CD1c-positive myeloid dendritic cell (primary cell): ENCODE measurements around the gene CHID1.

Experiments
- DNase-seq: peaks from one replicate; pipeline ENCODE4 v3.0.0-alpha.2; 2016; ENCODE audit errors: extremely low spot score

CHID1 gene

DNA sequence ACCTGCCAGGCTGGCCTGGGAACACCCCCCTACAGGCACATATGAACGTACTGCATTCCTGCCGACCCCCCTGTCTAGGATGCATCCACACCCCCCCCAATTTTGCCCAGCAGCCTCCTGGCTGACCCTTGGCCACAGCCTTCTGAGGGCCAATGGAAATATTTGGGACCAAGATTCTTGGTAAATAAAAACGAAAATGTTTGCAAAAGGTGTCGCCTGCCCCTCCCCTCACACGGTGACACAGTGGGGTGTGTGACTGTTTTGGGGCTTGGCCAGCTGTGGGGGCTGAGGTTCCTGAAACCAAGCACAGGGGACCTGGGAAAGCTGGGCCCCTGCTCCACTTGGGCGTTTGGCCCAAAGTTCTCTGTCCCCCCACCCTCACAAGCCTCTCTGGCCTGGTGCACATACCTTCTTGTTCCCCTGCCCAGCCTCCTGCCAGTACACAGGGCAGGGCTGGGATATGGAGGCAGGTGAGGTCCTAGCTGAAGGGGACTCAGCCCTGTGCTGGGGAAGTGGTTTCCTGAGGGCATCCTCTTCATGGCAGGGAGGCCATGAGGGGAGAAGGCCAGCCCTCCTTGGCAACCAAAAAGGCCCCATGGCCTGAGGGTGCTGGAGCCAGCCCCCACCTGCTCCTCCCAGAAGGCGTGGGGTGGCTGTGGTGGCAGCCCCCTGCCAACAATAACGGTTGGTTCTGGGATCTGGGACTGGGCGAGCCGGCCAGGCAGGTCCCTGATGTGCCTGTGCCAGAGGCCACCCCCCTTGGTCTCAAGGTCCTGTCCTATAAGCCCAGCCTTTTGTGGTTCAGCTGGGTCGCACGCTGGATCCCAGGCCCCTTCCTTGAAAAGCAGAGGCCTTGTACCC, 85.0 kb downstream of the CHID1 start:
- no peak for DNase-seq

DNA sequence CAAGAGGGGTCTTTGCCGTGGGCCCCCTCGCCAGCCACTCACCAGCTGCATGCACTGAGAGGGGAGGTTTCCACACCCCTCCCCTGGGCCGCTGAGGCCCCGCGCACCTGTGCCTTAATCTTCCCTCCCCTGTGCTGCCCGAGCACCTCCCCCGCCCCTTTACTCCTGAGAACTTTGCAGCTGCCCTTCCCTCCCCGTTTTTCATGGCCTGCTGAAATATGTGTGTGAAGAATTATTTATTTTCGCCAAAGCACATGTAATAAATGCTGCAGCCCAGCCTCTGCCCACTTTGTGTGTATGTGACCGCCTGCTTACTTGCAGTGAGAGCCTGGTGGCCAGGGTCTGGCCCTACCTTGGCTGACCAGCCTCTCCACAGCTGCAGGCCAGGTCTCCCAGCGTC, 85.7 kb downstream of the CHID1 start:
- no peak for DNase-seq

DNA sequence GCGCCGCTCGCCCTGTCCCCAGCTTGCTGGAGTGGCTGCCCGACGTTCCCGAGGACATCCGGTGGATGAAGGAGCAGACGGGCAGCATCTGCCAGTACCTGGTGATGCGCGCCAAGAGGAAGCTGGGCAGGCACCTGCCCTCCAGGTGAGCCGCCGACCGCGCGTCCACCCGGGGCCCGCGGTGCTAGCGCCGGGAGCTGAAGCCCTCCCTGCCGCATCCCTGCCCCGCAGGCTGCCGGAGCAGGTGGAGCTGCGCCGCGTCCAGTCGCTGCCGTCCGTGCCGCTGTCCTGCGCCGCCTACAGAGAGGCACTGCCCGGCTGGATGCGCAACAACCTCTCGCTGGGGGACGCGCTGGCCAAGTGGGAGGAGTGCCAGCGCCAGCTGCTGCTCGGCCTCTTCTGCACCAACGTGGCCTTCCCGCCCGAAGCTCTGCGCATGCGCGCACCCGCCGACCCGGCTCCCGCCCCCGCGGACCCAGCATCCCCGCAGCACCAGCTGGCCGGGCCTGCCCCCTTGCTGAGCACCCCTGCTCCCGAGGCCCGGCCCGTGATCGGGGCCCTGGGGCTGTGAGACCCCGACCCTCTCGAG, 86.2 kb downstream of the CHID1 start:
- DNase-seq: no peak

DNA sequence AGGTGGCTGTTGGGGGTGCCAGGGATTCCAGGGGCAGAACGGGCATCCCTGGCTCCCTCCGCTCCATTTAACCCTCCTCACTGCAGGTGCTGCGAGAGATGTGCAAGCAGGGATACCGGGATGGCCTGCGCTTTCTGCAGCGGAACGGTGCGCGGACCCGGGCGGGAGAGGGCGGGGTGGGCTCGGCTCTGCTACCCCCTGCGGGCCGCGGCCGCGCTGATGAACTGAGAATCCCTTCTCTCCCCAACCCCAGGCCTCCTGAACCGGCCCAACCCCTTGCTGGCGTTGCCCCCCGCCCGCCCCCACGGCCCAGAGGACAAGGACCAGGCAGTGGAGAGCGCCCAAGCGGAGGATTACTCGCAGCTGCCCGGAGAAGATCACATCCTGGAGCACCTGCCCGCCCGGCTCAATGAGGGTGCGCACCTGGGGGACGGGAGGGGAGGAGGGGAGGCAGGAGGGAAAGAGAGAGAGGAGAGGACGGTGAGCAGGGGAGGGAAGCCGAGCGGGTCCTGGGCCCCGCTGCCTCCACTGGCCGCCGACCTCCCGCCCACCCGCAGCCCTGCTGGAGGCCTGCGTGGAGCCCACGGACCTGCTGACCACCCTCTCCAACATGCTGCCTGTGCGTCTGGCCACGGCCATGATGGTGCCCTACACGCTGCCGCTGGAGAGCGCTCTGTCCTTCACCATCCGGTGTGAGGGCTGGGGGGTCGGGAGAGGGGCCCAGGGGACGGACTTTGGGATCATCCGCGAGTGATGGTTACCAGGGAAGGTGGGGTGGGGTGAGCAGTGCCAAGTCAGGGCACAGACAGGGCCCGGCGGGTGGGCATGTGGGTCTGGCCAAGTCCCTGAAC, 86.9 kb downstream of the CHID1 start:
- no peak for DNase-seq

DNA sequence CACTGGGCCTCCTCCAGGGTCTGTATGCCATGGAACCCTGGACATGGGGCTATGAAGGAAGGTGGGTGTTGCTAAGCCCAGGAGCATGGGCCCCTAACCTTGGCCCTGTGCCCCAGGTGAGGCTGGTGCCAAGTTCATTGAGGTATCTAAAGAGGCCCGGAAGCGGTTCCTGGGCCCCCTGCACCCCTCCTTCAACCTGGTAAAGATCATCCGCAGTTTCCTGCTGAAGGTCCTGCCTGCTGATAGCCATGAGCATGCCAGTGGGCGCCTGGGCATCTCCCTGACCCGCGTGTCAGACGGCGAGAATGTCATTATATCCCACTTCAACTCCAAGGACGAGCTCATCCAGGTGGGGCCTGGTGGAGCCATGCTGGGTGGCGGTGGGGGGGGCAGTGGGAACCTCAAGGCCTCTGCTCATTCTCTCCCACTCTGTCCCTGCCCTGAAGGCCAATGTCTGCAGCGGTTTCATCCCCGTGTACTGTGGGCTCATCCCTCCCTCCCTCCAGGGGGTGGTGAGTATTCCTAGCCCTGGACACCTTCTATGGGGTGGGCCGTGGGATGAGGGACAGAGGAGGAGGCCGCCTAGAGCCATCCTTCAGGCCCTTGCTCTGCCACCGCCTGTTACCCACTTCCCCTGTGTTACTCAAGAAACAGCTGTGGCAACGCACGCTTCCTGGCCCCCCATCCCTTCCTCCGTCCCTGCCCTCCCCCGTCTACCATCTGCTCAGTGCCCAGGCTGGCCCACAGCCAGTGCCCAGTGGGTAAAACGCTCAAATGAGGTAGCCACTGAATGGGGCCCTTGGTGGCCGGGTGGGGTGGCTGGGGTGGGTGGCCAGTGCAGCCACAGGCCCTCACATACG, 88.9 kb downstream of the CHID1 start:
- peak; percentile 54 for DNase-seq

DNA sequence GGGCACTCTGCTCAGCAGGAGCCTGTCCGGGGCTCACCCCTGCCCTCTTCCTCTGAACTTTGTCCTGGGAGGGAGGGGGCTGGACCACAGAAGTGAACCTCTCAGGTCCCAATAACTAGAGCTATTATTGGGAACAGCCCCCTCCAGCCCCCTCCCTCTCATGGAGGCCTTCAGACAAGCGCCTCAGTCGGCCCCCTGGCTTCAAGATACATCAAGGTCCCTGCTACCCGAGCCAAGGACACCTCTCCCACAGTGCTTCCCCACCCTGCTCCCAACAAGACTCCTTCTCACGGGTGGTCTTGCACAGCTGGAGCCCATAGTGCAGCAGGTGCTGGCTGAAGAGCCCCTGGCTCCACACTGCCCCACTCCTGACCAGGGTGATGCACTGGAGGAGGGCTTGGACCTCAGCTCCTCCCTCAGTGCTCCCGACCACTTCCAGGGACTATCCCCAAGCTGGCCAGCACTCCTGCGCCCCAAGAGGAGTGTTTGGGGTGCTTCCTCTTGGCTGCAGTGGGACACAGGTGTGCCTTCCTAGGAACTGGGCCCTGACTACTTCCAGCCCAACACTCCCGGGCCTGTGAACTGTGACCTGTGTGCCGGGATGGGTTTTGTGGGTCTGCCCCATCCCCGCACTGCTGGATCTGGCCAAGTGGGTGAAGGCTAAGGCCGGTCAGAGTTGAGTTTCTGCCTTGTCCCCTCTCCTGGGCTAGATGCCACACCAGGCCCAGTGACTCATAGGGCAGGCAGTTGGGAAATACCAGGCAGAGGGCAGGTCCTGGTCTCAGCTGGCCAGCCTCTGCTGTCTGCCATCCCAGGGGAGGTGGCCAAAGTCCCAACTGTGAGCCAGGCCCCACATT, 89.7 kb downstream of the CHID1 start:
- peak; percentile 82 for DNase-seq

DNA sequence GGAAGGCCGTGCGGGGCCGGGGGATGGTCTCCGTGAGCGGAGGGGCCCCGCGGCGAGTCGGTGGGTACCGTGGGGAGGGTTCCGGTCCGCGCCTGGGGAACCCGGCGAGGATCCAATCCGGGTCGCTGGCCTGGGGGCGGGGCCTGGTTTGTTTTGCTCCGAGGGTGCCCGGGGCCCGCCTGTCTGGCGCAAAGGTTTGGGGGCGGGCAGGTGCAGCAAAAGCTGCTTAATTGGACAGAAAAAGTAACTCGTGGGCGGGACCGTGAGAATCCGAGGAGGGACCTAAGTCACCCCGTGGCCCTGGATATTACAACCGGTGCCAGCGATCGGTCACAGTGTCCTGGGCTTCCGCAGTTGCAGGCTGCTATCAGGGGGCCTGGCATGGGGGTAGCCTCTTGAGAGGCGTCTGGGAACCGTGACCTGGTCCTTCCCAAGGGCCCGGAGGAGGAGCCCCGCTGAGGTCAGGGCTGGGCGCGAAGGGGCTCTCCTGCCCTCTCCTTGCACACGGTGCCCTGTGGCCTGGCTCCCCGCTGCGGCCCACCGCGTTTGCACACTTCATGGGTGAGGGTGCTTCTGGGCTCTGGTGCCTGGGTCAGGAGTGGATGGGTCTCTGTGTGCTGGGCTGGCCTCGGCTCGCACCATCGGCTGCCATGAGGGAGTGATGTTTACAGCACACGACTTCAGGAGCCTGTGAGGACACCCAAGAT, 90.5 kb downstream of the CHID1 start:
- DNase-seq: peak; percentile 94

DNA sequence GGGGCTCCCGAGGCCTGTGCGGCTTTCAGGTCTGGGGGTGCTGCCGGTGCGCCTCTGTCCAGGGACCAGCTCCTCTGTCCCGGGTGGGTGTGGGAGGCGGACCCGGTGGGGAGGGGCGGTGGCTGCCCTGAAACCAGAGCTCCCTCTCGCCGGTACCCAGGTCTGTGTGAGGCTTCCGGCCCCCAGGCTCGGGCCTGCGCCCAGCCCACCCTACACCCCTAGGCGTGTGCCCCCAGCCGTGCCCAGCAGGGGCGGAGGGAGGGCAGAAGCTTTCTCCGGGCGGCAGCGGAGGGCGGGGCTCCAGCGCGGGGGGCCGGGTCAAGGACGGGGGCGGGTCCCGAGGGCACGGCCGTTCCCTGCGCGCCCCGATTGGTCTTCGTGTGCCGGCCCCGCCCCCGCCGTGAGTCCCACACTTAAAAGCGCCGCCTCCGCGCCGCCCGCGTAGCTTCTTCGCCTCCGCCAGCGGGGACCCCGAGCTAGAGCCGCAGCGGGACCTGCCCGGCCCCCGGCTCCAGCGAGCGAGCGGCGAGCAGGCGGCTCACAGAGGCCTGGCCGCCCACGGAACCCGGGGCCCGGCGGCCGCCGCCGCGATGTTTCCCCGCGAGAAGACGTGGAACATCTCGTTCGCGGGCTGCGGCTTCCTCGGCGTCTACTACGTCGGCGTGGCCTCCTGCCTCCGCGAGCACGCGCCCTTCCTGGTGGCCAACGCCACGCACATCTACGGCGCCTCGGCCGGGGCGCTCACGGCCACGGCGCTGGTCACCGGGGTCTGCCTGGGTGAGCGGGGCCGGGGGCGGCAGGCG, 91.3 kb downstream of the CHID1 start:
- peak; percentile 94 for DNase-seq

DNA sequence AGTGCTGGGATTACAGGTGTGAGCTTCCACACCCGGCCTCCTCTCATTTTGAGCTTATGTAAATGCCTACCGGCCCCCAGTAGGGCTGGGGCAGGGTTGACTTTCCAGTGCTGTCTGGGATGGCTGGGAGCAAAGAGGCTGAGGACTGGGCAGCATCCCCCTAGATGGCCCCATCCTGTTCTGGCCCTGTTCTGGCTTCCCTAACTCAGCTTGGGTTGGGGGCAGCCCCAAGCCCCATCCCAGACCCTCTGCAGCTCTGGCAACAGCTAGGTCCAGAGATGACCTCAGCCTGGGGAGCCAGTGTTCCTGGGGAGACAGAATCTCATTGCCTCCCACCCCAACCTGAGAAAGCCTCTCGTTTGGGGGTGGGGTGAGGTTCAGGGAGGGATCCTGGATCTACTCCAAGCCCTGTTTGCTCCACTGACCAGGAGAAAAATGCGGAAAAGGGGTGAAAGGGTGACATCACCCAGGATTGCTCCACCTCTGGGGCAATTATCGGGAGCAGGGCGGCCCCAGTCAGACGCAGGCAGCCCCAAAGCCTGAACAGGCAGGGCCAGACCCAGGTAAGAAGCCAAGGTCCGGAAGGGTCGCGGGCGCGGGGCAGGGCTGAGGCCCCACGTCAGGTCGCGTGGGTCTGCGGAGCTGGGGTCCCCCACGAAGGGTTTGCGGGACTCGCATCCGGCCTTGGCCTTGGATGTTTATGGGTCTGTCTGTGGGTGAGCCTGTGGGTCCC, 92.0 kb downstream of the CHID1 start, which contains the start of gene PNPLA2:
Gene PNPLA2 (plus strand): TSS at position 519 of the 733 bp plus-strand sequence. CDS start 805 bp downstream, outside the sequence.
- peak; percentile 24 for DNase-seq
